ENCODE data around the gene CHN1.

The CHN1 gene

GRCh38 chr2:174965992-174966744 is 39.0 kb downstream of the CHN1 start:
- H3K27ac ChIP-seq (ENCODE audit: low read depth, low read length), result no peak overlapping the region
- no peaks in the 10 kb centered on the region for H3K36me3 ChIP-seq (ENCODE audit: control insufficient read depth, insufficient read depth, low read length)
- H3K4me1 ChIP-seq (ENCODE audit: control insufficient read depth, insufficient read depth, low read length), result peaks cover 6% of the 10 kb centered on the region
- H3K27me3 ChIP-seq (ENCODE audit: control insufficient read depth, insufficient read depth, low read length), result no peaks in the 10 kb centered on the region
- H3K4me3 ChIP-seq (ENCODE audit: low read length), result no peak overlapping the region
- H3K9ac ChIP-seq (ENCODE audit: low read length), result no peak overlapping the region

- no peak overlapping the region for H3K27ac ChIP-seq (ENCODE audit: low read depth, low read length)
These were observed 39.6 kb downstream of the CHN1 start for GRCh38 chr2:174965551-174965950.

GRCh38 chr2:174964404-174964803 is 40.8 kb downstream of the CHN1 start:
- Histone ChIP-seq H3K27ac (ENCODE audit: low read depth, low read length) (no peak overlapping the region), H3K27me3 (ENCODE audit: control insufficient read depth, insufficient read depth, low read length) (no peaks in the 10 kb centered on the region), H3K4me3 (ENCODE audit: low read length) (no peak overlapping the region), H3K4me1 (ENCODE audit: control insufficient read depth, insufficient read depth, low read length) (peaks cover 6% of the 10 kb centered on the region), H3K36me3 (ENCODE audit: control insufficient read depth, insufficient read depth, low read length) (no peaks in the 10 kb centered on the region), H3K9ac (ENCODE audit: low read length) (no peak overlapping the region)

More at GRCh38 chr2:174965551-174965950, 39.6 kb downstream of the CHN1 start:
- Histone ChIP-seq H3K27me3 (ENCODE audit: control insufficient read depth, insufficient read depth, low read length) (no peaks in the 10 kb centered on the region), H3K4me3 (ENCODE audit: low read length) (no peak overlapping the region), H3K4me1 (ENCODE audit: control insufficient read depth, insufficient read depth, low read length) (peaks cover 6% of the 10 kb centered on the region), H3K9ac (ENCODE audit: low read length) (no peak overlapping the region), H3K36me3 (ENCODE audit: control insufficient read depth, insufficient read depth, low read length) (no peaks in the 10 kb centered on the region)

GRCh38 chr2:174963437-174964400 is 41.5 kb downstream of the CHN1 start:
- peaks cover 6% of the 10 kb centered on the region for H3K4me1 ChIP-seq (ENCODE audit: control insufficient read depth, insufficient read depth, low read length)
- no peaks in the 10 kb centered on the region for H3K36me3 ChIP-seq (ENCODE audit: control insufficient read depth, insufficient read depth, low read length)
- no peak overlapping the region for H3K4me3 ChIP-seq (ENCODE audit: low read length)
- H3K9ac ChIP-seq (ENCODE audit: low read length), result no peak overlapping the region
- no peaks in the 10 kb centered on the region for H3K27me3 ChIP-seq (ENCODE audit: control insufficient read depth, insufficient read depth, low read length)
- H3K27ac ChIP-seq (ENCODE audit: low read depth, low read length), result no peak overlapping the region

- no peaks in the 10 kb centered on the region for H3K4me1 ChIP-seq (ENCODE audit: control insufficient read depth, insufficient read depth, low read length)
- no peaks in the 10 kb centered on the region for H3K36me3 ChIP-seq (ENCODE audit: control insufficient read depth, insufficient read depth, low read length)
- H3K27ac ChIP-seq (ENCODE audit: low read depth, low read length), result no peak overlapping the region
- H3K9ac ChIP-seq (ENCODE audit: low read length), result no peak overlapping the region
- no peak overlapping the region for H3K4me3 ChIP-seq (ENCODE audit: low read length)
- no peaks in the 10 kb centered on the region for H3K27me3 ChIP-seq (ENCODE audit: control insufficient read depth, insufficient read depth, low read length)
These were observed 45.4 kb downstream of the CHN1 start for GRCh38 chr2:174959787-174960186.

GRCh38 chr2:174957050-174957449 is 48.1 kb downstream of the CHN1 start:
- no peak overlapping the region for H3K27ac ChIP-seq (ENCODE audit: low read depth, low read length)
- no peaks in the 10 kb centered on the region for H3K27me3 ChIP-seq (ENCODE audit: control insufficient read depth, insufficient read depth, low read length)
- no peaks in the 10 kb centered on the region for H3K4me1 ChIP-seq (ENCODE audit: control insufficient read depth, insufficient read depth, low read length)
- H3K36me3 ChIP-seq (ENCODE audit: control insufficient read depth, insufficient read depth, low read length), result no peaks in the 10 kb centered on the region
- no peak overlapping the region for H3K4me3 ChIP-seq (ENCODE audit: low read length)
- no peak overlapping the region for H3K9ac ChIP-seq (ENCODE audit: low read length)

- Histone ChIP-seq H3K27ac (ENCODE audit: low read depth, low read length) (no peak overlapping the region), H3K4me3 (ENCODE audit: low read length) (no peak overlapping the region), H3K27me3 (ENCODE audit: control insufficient read depth, insufficient read depth, low read length) (no peaks in the 10 kb centered on the region), H3K36me3 (ENCODE audit: control insufficient read depth, insufficient read depth, low read length) (no peaks in the 10 kb centered on the region), H3K4me1 (ENCODE audit: control insufficient read depth, insufficient read depth, low read length) (no peaks in the 10 kb centered on the region), H3K9ac (ENCODE audit: low read length) (no peak overlapping the region)
These were observed 52.6 kb downstream of the CHN1 start for GRCh38 chr2:174952607-174953006.

- H3K9ac ChIP-seq (ENCODE audit: low read length), result no peak overlapping the region
- no peak overlapping the region for H3K4me3 ChIP-seq (ENCODE audit: low read length)
- H3K36me3 ChIP-seq (ENCODE audit: control insufficient read depth, insufficient read depth, low read length), result no peaks in the 10 kb centered on the region
- H3K4me1 ChIP-seq (ENCODE audit: control insufficient read depth, insufficient read depth, low read length), result no peaks in the 10 kb centered on the region
- H3K27ac ChIP-seq (ENCODE audit: low read depth, low read length), result no peak overlapping the region
- no peaks in the 10 kb centered on the region for H3K27me3 ChIP-seq (ENCODE audit: control insufficient read depth, insufficient read depth, low read length)
These were observed 53.4 kb downstream of the CHN1 start for GRCh38 chr2:174951745-174952144.

GRCh38 chr2:174949988-174950687 is 55.0 kb downstream of the CHN1 start:
- no peaks in the 10 kb centered on the region for H3K36me3 ChIP-seq (ENCODE audit: control insufficient read depth, insufficient read depth, low read length)
- no peaks in the 10 kb centered on the region for H3K4me1 ChIP-seq (ENCODE audit: control insufficient read depth, insufficient read depth, low read length)
- H3K27ac ChIP-seq (ENCODE audit: low read depth, low read length), result no peak overlapping the region
- no peaks in the 10 kb centered on the region for H3K27me3 ChIP-seq (ENCODE audit: control insufficient read depth, insufficient read depth, low read length)
- no peak overlapping the region for H3K9ac ChIP-seq (ENCODE audit: low read length)
- no peak overlapping the region for H3K4me3 ChIP-seq (ENCODE audit: low read length)

- Histone ChIP-seq H3K9ac (ENCODE audit: low read length) (no peak overlapping the region), H3K36me3 (ENCODE audit: control insufficient read depth, insufficient read depth, low read length) (no peaks in the 10 kb centered on the region), H3K27ac (ENCODE audit: low read depth, low read length) (no peak overlapping the region), H3K4me1 (ENCODE audit: control insufficient read depth, insufficient read depth, low read length) (no peaks in the 10 kb centered on the region), H3K4me3 (ENCODE audit: low read length) (no peak overlapping the region), H3K27me3 (ENCODE audit: control insufficient read depth, insufficient read depth, low read length) (no peaks in the 10 kb centered on the region)
These were observed 59.5 kb downstream of the CHN1 start for GRCh38 chr2:174945601-174946260.

- no peak overlapping the region for H3K4me3 ChIP-seq (ENCODE audit: low read length)
- no peaks in the 10 kb centered on the region for H3K27me3 ChIP-seq (ENCODE audit: control insufficient read depth, insufficient read depth, low read length)
- no peak overlapping the region for H3K27ac ChIP-seq (ENCODE audit: low read depth, low read length)
- H3K4me1 ChIP-seq (ENCODE audit: control insufficient read depth, insufficient read depth, low read length), result no peaks in the 10 kb centered on the region
- no peak overlapping the region for H3K9ac ChIP-seq (ENCODE audit: low read length)
- H3K36me3 ChIP-seq (ENCODE audit: control insufficient read depth, insufficient read depth, low read length), result no peaks in the 10 kb centered on the region
These were observed 66.1 kb downstream of the CHN1 start for GRCh38 chr2:174939046-174939445.

- Histone ChIP-seq H3K9ac (ENCODE audit: low read length) (no peak overlapping the region), H3K27ac (ENCODE audit: low read depth, low read length) (no peak overlapping the region), H3K36me3 (ENCODE audit: control insufficient read depth, insufficient read depth, low read length) (no peaks in the 10 kb centered on the region), H3K4me1 (ENCODE audit: control insufficient read depth, insufficient read depth, low read length) (no peaks in the 10 kb centered on the region), H3K27me3 (ENCODE audit: control insufficient read depth, insufficient read depth, low read length) (no peaks in the 10 kb centered on the region), H3K4me3 (ENCODE audit: low read length) (no peak overlapping the region)
These were observed 73.5 kb downstream of the CHN1 start for GRCh38 chr2:174931724-174932123.
